Activated T-helper 9 cell treated with anti-CD3 and anti-CD28 coated beads, Interleukin-2, amount 50 U/mL, for 16 hours (primary cell): ENCODE data around the gene CCNG1.
"Not testable (repeated sequence)": the region's sequence is repeated elsewhere in the genome, so short reads cannot be mapped to it uniquely, and the experiment has no call there.

Experiments
- DNase-seq: peaks from one replicate; pipeline ENCODE4 v3.0.0-alpha.2; 2020; ENCODE audit warnings: low read depth

CCNG1 gene

DNA sequence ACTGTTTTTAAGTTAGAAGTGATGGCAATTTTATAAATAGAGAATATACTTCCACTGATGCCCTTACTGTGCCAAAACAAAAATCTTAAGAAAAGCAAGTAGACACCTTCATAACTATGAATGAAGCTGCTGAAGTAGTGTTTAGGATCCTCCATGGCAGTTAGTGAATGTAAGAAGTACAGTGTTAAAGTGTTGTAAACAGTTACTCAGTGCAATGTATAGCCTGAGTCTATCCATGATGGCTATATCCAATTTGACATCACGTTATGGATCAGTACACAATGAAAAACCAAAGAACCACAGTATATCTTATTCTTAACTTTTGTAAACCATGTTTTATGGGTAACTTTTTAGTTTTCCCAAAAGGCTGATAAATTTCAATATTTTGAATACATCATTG lies 7.1 kb downstream of the CCNG1 start:
- no peak for DNase-seq

DNA sequence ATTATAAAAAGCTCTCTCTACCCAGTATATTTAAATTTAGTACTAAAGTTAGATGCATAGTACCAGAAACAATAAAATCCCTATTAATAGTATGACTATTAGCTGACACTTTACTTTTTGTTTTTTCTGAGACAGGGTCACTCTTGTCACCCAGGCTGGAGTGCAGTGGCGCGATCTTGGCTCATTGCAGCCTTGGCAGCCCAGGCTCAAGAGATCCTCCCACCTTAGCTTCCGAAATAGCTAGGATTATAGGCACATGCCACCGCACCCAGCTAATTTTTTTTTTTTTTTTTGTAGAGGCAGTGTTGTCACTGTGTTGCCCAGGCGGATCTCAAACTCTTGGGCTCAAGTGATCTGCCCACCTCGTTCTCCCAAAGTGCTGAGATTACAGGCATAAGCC lies 8.0 kb downstream of the CCNG1 start:
- no peak for DNase-seq

DNA sequence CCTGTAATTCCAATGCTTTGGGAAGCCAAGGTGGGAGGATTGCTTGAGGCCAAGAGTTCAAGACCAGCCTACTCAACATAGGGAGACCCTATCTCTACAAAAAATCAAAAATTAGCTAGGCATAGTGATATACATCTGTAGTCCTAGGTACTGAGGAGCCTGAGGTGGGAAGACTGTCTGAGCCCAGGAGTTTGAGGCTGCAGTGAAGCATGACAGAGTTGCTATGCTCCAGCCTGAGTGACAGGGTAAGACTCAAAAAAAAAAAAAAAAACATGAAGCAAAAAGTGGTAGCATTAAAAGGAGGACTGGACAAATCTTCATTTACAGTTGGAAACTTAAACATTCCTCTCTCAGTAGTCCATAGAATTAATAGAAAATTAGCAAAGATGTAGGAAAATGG lies 9.8 kb downstream of the CCNG1 start:
- no peak for DNase-seq

DNA sequence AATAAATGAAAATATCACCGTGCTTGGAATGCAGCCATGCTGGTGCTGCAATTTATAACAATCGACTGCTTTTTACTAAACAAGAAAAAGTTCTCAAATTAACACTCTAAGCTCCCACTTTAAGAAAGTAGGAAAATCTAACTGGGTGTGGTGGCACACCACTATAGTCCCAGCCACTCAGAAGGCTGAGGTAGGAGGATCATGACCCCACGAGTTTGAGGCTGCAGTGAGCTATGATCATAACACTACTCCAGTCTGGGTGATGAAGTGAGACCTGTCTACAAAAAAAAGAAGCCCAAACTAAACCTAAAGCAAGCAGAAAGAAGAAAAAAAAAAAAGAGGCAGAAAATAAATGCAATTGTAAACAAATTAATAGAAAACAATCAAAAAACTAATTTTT lies 10.5 kb downstream of the CCNG1 start:
- no peak for DNase-seq

DNA sequence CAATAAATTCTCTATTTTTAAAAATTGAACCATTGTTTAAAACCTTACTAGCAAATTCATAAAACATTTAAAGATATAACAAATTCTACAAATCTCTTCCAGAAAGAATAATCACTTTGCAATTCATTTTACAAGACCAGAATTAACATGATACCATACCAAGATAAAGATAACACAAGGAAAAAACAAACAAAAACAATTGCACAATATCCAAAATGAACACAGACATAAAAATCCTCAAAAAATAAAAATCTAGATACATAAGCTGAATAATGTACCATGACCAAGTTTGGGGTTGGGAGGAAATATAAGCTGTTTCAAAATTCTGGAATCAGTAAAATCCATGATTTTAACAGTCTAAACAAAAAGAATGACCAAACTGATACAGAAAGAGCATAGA lies 11.1 kb downstream of the CCNG1 start:
- DNase-seq, result no peak

DNA sequence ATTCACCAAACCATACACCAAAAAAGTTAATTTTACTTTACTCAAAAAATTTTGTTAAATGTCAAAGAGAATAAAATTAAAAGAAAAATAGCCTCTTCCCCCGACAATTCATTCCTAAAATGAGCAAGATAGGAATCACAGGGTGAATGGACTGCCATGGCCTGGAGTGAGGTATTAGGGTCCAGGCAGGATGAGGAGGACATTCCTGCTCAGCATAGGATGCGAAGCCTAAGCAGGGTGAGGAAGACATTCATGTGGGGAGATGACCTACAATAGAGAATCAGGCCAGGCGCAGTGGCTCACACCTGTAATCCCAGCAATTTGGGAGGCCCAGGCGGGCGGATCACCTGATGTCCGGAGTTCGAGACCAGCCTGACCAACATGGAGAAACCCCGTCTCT lies 14.1 kb downstream of the CCNG1 start:
- DNase-seq, result no peak

DNA sequence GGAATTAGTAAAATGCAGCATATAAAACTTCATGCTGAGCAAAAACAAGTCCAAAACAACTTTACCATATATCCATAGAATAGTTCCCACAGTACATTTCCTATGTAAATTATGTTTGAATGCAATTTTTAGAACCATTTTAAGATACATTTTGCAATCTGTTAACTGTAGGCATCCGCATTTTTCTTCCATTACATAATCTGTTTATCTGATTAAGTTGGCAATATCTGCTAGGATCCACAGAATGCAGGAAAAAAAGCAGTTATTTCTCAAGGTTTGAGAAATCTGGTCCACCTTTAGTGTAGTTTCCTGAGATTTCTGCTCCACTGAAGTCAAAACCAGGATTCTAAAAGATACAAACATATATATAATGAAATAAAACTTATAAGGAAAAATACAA lies 16.3 kb downstream of the CCNG1 start:
- no peak for DNase-seq

DNA sequence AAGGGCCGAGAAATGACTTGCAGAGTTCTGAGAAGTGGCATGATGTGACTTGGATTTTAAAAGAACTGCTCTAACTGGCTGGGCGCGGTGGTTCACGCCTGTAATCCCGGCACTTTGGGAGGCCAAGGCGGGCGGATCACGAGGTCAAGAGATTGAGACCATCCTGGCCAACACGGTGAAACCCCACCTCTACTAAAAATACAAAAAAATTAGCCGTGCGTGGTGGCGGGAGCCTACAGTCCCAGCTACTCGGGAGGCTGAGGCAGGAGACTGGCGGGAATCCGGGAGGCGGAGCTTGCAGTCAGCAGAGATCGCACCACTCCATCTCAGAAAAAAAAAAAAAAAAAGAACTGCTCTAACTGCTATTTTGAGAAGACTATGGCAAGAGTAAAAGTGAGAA lies 18.0 kb downstream of the CCNG1 start:
- not testable (repeated sequence) for DNase-seq

DNA sequence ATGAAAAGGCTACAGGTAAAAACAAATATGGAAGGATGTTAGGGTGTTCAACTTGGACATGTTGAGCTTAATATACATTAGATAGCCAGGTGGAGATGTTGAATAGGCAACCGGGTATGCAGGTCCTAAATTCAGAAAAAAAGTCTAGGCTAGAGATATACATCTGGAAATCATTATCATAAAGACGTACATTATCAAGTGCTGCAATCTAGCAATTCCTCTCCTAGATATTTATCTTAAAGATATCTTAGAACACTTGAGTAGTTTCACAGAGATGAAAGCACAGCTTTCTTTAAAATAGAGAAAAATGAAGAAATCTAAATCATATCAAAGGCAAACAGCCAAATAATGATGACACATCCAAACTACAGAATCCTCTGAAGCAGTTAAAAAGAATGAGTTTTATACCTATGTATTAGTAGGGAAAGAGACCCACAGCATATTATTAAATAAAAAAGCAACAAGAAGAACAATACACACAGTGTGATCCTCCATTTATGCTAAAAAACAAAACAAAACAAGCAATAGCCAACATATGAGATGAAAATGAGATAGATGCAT lies 18.7 kb downstream of the CCNG1 start:
- no peak for DNase-seq

DNA sequence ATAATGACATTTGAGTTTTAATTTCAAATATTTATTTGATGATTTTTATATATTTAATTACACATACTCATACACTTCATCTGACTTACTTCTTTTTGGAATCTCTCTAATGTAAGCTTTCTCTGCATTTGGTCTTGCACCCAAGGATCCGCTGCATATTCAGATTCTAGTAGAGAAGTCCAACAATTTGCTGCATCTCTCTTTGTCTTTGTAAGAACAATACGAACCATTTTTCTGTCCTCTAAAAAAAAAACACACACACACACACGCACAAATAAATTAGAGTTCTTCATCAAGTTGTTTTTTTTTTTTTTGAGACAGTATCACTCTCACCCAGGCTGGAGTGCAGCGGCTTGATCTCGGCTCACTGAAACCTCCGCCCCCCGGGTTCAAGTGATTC lies 19.4 kb downstream of the CCNG1 start:
- no peak for DNase-seq

DNA sequence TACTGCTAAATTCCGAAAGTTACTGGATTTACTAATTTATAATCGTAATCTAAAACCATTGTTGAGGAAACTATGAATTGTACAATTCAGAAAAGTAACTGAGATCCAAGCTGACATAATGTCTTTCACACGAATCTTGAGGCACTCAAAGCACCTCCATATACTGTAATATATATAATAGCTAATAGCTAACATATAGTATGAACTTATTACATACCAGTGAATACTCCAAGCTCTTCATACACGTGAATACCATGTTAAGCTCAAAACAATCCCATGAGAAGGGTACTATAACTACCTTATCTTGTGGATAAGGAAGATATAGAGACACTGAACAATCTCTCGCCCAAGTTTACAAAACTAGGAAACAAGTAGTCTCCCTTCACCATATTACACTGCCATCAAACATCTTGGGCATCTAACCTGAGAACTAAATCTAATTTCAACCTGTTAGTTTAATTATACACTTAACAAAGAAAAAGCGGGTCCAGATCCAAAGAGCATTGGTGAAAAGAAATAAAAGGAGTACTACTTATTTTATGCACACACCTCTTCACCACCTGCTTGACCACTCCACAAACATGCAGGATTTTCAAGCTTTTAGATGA lies 21.5 kb downstream of the CCNG1 start:
- no peak for DNase-seq

DNA sequence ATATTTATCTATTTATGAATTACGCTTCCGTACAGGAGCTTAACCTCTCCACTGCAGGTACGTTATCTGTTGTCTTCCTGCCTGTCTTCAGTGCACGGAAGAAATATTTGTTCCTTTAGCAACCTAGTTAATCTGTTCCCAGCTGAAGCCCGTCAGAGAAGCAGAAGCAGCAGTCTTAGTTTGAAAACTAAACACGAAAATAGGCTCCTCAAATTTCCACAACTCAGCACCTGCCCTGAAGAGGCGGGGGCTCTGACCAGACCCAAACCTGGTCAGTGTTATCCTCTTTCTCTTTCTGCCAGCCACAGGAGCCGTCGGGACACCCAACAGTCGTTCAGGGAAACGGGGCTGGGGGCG lies 22.0 kb downstream of the CCNG1 start:
- no peak for DNase-seq

DNA sequence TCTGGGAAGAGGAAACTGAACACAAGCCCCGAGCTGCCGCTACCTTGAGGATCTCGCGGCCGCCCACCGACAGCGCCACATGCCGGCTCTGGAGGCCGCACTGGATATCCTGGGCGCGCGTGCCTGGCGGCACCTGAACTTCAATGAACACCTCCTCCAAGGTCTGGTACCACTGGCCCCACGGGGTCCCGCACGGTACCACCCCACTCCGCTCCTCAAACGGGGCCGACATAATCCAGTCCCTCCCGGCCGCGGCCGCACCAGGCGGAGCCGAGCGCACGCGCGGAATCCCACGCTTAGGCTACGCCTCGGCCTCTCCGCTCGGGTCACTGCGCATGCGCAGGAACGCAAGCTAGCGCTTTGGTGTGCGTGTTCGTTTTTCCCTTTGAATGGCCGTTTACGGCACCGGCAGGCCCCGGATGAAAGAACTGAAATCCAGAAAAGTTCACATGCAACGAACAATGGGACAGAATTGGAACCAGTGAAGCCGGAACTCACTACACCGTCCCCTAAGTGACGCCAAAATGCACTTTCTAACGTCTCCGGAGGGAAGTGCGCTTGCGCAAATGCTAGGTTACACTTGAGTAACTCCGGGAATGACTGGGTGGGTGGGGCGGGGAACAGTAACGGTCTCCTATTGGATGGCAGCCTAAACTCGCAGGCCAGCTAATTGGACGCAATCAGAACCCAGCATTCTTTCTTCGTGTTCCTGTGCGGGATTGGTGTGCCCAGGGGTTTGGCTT lies 22.6 kb downstream of the CCNG1 start, which contains the start of gene NUDCD2:
NUDCD2 (minus strand) TSS at position 284 of the 743 bp plus-strand sequence; CDS start at position 232, 52 bp downstream.
- DNase-seq, result peak; percentile 92

DNA sequence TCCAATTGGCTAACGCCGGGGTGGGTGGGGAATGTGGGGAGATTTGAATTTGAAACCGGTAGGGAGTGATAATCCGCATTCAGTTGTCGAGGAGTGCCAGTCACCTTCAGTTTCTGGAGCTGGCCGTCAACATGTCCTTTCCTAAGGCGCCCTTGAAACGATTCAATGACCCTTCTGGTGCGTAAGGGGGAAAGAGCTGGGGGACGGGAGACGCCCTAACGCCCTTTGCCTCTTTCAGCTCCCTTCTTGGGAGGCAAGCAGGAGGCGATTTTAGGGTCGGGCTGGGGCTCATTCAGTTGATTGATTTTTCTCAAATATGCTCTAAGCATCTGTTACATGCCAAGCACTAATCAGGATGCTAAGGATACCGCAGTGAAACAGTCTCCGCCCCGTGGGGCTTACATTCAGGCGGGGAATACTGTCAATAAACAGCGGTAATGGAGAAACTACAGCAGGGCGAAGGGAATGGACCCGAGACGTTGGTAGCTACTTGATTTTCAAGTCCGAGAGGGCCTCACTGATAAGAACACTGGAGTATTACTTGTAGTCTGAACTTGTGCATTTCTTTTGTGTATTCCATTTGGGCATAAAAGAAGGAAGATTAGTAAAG lies 23.3 kb downstream of the CCNG1 start, which contains the start of gene HMMR:
HMMR (plus strand) TSS at position 71 of the 610 bp plus-strand sequence; CDS start at position 132, 61 bp downstream.
- no peak for DNase-seq

DNA sequence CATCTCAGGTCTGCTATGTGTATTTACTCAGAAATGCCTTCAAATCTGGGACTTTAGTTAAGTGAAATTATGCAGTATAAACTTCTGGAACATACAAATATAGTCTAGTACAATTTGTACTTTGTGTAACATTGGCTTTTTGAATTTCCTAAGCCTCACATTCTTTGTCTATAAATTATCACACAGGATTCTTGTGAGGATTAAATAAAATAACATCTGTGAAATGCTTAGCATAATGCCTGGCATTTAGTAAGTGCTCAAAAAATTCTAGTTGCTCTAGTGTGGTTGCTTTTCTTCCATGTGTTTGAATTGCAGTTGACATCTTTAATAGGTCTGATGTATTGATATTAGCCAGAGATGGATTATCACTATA lies 25.7 kb downstream of the CCNG1 start:
- no peak for DNase-seq

DNA sequence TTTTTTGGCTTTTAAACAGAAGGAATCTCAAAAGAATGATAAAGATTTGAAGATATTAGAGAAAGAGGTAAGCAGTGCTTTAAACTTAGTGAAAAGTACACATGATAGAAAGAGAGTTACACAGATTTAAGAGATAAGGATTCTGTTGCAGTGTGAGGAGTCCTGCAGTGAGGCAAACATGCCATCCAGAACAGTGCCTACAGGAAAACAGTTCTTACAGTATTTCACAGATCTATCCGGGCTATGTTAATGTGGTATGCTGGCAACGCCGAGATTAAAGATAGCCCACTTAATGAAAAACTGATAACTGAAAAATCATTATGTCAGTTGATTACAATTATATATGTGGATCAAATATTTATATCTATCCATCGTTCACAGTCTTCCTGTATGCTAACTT lies 30.3 kb downstream of the CCNG1 start:
- no peak for DNase-seq

DNA sequence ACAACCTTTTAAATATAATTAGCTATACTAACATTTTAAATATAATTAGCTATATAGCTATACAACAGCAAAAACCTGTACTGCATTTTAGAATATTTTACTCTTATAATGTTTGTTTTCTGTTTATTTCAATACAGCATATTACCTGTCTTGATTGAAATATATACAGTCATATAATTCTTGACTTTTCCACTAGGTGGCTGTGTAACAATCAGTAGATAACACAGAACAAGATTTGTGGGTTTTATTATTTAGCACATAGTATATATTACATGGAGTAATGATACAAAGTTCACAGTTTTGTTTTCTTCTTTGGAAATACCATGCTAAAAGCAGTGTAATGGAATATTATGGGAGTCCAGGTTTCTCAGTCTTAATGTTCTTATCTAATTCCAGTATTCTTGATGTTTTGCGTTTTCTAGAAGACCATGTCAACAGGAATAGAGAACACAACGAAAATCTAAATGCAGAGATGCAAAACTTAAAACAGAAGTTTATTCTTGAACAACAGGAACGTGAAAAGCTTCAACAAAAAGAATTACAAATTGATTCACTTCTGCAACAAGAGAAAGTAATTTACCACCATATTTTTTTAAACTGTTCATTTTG lies 36.3 kb downstream of the CCNG1 start:
- DNase-seq, result no peak

DNA sequence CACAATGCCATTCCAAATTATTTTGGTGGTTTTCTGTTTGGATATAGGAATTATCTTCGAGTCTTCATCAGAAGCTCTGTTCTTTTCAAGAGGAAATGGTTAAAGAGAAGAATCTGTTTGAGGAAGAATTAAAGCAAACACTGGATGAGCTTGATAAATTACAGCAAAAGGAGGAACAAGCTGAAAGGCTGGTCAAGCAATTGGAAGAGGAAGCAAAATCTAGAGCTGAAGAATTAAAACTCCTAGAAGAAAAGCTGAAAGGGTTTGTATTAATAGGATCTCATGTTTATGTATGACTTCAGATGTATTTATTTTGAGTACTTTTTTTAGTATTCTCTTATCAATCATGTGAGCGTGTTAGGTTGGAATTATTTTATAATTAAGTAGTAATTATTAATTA lies 38.0 kb downstream of the CCNG1 start:
- no peak for DNase-seq

DNA sequence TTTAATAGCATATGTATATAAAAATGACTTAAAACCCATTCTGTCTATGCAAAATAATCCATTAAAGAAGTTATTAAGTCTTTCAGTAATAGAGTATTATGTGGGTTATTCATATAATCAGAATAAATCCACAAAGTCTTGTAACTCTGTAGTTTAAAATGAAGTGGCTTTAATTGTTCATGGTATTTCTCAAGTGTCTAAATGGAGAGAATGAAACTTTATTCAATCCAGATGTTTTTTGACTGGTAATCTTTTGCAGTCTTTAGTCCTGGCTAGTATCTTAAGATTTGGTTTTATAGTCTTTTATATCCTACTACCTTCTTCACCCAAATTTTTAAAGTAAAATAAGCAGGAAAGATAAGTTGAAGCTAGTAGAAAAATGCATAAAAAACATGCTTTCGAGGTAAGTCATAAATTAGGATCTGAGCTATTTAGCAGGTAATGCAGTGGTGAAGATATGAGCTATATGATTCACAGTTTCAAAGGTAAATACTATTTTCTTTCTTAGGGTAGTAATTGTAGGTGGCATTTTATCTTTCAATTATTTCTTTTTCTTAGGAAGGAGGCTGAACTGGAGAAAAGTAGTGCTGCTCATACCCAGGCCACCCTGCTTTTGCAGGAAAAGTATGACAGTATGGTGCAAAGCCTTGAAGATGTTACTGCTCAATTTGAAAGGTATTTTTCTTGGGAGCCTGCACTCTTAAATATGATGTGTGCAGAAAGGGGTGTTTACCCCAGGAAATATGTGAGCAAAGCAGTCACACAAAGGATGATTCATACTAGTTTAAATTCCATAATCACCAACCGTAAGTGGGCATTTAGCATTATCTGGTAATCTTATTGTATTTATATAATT lies 41.0 kb downstream of the CCNG1 start:
- DNase-seq, result no peak

DNA sequence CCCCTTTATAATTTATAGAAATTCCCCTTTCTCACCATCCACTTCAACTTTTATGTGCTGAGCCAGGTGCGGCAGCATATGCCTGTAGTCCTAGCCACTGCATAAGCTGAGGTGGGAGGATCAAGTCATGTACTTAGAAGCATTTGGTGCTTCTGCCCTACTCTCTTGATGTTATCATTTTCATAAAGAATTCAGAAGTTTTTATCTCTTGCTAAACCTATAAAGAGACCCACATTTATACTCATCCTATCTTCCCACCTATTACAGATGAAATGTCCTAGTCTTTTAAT lies 41.5 kb downstream of the CCNG1 start:
- no peak for DNase-seq

DNA sequence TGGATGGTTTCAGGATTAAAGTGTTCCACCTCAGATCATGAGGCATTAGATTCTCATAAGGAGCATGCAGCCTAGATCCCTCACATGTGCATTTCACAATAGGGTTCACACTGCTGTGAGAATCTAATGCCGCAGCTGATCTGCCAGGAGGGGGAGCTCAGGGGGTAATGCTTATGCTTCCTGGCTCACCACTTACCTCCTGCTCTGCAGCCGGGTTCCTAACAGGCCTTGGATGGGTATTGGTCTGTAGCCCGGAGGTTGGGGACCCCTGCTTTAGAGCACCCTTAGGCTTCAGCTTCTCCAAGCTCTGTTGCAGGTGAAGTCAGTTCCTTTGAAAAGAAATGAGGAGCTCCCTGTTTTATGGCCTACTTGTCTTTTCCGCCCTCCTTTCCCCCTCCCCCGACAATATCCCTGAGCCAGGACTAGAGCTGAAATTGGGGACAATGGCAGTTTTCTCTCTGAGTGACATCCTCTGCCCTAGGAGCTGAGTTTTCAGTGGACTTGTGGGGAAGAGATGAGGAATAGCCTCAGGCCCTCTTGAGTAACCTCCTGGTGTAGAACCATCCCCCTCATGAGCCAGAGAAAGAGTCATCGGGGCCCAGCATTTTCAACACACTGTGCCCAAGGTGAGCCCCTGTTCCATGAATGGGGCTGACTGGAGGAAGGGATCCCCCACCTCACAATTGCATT lies 51.8 kb downstream of the CCNG1 start:
- no peak for DNase-seq

DNA sequence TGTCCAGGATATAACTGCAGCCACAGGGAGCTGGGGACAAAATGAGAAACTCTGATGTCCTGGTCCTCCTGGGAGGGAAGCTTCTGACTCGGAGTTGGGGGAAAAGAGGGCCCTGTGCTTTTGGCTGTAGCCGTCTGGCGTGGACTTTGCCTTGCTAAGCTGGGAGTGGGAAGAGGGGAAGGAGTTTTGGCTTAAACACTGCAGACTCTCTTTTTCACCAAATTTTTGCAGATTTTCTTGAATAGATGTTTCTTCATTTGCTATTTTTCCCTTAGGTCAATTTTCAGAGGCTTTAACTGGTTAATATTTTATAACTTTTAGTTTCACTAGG lies 52.3 kb downstream of the CCNG1 start:
- DNase-seq, result no peak
